GM18907 (cell line): Measurements from ENCODE around the gene PPP6R2.
"Not testable (repeated sequence)": the region's sequence is repeated elsewhere in the genome, so short reads cannot be mapped to it uniquely, and the experiment has no call there.

Experiments
- ATAC-seq: cut with Tn5 transposase; IDR thresholded peaks from one replicate; pipeline ENCODE4 v1.9.1; 2021; ENCODE audit warnings: mild to moderate bottlenecking, moderate library complexity; ENCODE audit not compliant: unreplicated experiment

Gene PPP6R2

GRCh38 chr22:50397371-50398060 lies 54.4 kb downstream of the PPP6R2 start:
- ATAC-seq: not testable (repeated sequence)

DNA sequence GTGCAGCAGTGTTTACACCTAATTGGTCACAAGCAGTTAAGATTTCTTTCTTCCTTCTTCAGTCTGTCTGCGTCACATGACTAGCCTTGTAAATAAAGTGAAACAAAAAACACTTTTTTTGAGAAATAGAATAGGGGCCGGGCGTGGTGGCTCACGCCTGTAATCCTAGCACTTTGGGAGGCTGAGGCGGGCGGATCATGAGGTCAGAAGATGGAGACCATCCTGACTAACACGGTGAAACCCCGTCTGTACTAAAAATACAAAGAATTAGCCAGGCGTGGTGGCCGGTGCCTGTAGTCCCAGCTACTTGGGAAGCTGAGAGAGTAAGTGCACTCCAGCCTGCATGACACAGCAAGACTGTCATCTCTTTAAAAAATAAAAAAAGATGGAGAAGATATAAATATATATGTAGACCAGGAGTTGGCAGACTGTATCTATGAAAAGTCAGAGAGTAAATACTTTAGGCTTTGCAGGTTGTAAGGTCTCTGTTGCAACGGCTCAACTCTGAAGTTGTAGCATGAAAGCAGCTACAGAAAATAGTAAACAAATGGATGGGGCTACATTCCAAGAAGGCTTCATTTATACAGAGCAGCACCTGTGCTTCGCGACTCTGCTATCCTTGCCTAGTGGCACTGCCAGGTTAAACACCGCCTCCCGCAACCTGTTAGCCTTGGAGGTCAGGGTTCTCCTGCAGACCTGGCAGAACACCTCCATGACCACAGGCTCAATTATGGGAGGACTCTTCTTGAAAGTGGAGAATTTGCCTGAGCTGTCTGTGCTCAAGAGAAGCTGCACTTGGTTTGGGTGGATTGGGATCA lies 55.9 kb downstream of the PPP6R2 start:
- ATAC-seq: no peak

DNA sequence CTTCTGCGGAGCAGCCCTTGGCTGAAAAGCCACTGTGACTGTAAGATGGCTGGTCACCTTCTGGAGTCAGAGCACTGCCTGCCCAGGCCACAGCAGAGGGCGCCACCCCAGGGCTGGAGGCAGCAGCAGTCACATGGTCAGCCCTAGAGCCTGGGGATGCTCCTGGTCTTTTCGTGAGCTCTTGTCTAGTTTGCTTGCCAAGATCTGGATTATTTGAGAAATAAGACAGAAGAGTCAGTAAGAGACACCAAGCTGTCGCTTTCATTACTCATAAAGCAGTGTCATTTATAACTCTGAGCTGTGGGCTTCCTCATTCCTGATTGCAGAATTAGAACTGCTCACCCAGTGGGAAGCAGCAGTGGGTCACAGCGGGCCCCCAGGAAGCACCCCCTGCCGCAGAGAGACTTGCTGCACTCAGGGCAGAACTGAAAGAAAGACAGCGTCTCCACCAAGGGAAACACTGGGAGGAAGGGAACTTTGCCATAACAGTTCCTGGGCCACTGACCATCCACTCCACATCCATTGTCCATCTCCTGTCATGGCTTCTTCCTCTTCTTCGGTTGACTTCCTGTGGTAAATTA lies 56.7 kb downstream of the PPP6R2 start:
- ATAC-seq: no peak

- ATAC-seq: no peak
Observed at GRCh38 chr22:50400406-50400805, 57.3 kb downstream of the PPP6R2 start.

DNA sequence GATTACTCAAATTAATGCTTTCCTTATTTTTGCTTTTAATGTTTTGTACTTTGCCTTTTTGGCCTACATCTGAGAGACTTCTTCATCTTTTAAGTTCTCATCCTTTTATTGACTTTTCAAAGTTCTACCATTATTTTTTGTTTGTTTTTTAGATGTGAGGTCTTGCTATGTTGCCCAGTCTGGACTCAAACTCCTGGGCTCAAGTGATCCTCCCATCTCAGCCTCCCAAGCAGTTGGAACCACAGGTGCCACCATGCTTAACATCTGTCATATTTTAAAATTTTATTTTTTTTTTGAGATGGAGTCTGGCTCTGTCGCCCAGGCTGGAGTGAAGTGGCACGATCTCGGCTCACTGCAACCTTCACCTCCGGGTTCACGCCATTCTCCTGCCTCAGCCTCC lies 57.8 kb downstream of the PPP6R2 start:
- ATAC-seq: no peak

GRCh38 chr22:50401907-50402306 lies 58.8 kb downstream of the PPP6R2 start:
- ATAC-seq: no peak

DNA sequence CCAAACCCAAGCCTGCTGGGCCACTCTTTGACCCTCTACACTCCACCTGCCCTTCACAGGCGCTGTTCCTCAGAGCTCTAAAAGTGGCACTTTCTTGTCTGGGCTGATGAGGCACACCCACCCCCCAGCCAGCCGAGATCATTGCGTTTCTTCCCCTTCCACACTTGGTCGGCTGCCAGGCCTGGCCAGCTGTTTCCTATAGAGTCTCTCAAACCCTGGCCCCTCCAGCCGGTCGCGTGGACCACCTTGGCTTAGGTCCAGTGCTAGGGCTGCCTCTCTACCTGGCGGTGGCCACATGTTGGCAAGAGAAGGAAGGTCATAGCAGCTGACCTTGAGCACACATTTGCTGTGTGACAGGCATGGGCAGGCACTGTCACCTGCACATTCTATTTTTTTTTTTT lies 60.6 kb downstream of the PPP6R2 start:
- no peak for ATAC-seq

DNA sequence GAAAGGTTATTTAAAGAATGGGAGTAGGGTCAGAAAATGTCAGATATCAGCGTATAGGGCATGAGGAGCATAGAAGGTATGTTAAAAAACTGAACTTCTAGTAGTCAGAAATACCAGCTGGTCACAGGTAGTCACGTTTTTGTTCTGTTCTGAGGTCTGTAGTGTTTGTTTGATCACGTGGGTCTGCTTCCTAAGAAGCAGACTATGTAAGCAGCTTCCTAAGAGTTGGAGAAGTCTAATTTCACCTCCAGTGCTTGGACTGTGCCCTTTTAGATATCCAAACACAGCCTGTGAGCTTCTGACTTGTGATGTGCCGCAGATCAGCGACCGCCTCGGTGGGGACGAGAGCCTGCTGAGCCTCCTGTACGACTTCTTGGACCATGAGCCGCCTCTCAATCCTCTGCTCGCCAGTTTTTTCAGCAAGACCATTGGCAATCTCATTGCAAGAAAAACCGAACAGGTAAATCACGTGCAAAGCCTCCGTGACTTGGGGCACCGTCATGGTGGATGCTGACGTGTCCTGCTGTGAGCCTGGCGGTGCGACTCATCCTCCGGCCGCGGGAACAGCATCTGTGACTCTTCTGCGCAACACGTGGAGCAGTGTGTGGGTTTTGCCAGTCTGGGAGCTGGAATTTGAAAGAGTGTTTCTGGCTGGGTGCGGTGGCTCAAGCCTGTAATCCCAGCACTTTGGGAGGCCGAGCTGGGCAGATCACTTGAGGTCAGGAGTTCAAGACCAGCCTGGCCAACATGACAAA lies 63.5 kb downstream of the PPP6R2 start:
- ATAC-seq: no peak

DNA sequence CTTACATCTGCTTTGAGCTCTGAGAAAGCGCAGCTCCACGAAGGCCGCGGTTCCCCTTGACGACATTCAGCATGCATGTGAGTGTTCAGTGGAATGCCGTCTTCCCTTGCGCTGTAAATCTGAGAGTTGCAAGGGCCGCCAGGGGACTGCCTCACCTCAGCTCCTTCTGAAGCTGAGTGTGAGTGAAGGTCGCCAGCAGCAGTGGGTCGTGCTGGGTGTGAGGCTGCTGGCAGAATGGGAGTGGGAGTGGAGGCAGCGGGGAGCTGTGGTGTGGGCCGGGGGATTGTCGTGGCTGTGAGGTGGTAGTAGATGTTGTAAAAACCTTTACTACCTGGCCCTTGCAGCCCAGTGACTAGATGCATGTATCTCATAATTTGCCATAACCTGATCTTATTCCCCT lies 65.2 kb downstream of the PPP6R2 start:
- no peak for ATAC-seq

GRCh38 chr22:50408954-50409353 lies 65.8 kb downstream of the PPP6R2 start:
- not testable (repeated sequence) for ATAC-seq

GRCh38 chr22:50414476-50415248 lies 71.5 kb downstream of the PPP6R2 start:
- no peak for ATAC-seq

GRCh38 chr22:50415426-50415825 lies 72.3 kb downstream of the PPP6R2 start:
- no peak for ATAC-seq

- ATAC-seq: no peak
Observed at GRCh38 chr22:50416996-50417395, 73.9 kb downstream of the PPP6R2 start.

DNA sequence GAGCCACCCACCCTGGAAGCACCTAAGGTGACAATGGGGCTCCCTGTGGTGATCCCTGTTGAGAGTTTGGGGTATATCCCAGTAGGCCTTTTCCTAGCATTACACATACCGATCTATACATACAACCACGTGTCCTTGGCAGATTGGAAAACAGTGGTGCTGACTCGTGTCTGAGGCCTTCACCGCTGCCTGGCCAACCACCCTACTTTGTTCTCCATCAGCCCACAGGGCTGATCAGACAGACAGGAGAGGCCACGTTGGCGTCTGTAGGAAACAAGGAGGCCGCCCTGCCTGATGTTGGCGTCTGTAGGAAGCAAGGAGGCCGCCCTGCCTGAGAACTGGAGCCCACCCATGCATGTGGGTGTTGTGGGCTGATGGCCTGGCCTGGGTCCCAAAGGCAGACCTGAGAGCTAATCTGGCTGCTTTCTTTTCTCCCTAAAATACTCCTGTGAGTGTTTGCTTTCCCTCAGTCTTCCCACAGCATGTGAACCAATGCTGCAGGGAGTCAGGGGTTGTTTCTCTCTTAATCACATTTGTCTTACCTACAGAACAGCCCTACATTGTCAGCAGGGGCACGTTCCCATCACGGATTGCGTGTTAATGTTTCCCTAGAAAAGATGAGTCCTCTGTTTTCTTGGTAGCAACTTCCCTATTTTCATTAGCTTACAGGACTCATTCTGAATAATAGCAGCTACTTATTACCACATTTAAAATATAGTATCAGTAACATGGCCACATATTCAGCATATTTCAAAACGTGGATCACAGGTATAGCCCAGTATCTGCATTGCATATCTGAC lies 74.5 kb downstream of the PPP6R2 start:
- no peak for ATAC-seq

DNA sequence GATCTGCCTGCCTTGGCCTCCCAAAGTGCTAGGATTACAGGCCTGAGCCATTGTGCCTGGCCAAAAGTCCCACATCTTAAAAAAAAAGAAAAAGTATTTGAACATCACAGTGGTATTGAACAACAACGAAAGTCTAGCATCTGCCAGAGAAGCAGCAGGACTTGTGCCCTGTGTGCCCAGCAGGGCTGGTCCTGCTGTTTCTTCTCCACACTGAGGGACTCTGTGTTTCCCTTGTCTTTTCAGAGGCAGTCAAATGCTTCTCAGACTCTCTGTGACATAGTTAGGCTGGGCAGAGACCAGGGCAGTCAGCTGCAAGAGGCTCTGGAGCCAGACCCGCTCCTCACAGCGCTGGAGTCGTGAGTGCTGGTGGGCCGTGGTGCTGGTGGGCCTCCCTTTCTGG lies 75.5 kb downstream of the PPP6R2 start:
- no peak for ATAC-seq

DNA sequence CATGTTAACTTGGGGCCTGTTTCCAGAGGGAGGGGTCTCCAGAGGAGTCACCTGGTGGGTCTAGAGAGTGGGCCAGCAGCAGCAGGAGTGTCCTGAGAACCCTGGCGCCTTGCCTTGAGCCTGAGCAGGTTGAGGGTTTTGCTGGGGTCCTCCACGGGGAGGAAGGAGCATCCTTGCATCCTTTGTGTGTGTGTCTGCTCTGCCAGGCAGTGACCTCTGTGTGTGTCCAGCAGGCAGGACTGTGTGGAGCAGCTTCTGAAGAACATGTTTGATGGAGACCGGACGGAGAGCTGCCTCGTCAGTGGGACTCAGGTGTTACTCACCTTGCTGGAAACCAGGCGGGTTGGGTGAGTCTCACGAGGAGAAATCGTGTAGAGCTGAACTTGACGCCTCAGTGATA lies 76.0 kb downstream of the PPP6R2 start:
- no peak for ATAC-seq

DNA sequence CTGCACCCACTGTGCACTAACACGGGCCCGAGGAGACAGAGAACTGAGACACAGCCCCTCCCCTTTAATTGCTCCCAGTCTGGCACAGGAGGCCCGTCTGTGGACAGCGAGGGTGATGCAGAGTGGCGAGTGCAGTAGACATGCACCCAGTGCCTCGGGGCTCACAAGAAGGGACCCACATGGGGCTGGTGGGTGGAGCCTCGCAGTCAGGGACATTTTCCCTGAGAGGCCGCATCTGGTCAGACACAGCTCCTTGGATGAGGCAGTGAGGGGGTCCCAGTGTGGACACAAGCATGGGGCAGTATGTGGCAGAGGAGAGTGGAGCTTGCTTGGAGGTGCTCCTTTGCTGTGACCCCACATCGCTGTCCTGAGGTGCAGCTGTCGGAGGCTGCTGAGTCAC lies 76.9 kb downstream of the PPP6R2 start:
- ATAC-seq: no peak

DNA sequence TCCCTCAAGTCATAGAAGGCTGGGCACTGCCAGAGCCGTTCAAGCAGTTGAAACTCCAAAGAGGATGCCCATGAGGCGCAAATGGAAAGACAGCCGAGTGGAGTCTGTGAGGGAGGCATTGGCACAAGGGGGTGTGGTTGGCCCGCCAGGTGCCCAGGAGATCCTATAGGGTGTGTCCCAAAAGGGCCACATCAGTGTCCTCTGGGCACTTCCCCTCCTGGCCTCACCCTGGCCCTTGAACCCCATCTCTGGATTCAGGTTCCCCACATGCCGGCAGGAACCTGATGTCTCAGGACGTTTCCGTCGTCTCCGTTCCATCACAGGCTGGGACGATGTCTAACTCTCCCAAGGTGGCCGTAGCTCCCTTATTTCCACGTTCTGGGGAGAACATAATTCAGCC lies 77.5 kb downstream of the PPP6R2 start:
- ATAC-seq: no peak

DNA sequence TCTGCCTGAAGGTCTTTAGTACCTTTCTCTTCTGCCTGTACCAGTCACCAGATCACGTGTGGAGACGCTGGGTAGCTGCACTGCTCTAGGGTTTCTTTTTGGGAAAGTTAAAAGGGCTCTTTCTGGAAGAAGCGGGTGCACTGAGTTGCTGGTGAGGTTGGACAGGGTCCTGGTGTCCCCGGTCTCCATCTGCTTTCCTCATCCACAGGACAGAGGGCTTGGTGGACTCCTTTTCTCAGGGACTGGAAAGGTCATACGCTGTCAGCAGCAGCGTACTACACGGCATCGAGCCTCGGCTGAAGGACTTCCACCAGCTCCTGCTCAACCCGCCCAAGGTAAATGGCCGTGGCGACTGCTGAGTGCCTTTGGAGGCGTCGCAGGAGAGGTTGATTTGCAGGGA lies 78.9 kb downstream of the PPP6R2 start:
- ATAC-seq: no peak
